ENCODE data around the gene YAE1. TPM values are rescaled to one million over a fixed set of nuclear protein-coding genes. Genes with fewer than 3 reads are reported as not detected.

Gene YAE1
- total RNA-seq, 1 donor from 2014 or later, result 19.3 TPM

GRCh38 chr7:39577229-39577874, 11.1 kb downstream of the YAE1 start:
- Mint-ChIP-seq H3K27ac (ENCODE audit: unreplicated experiment) (no peak overlapping the region), H3K4me1 (ENCODE audit: unreplicated experiment) (peaks cover 2% of the 10 kb centered on the region), H3K27me3 (ENCODE audit: unreplicated experiment) (no peaks in the 10 kb centered on the region), H3K36me3 (ENCODE audit: unreplicated experiment) (peaks cover 16% of the 10 kb centered on the region), H3K9me3 (ENCODE audit: unreplicated experiment) (no peaks in the 10 kb centered on the region), H3K4me3 (ENCODE audit: unreplicated experiment) (no peak overlapping the region)
- DNase-seq (ENCODE audit: extremely low spot score, unreplicated experiment), result no peak
- no peak for TF ChIP-seq CTCF (IDR thresholded peaks at IDR 0.05)

DNA sequence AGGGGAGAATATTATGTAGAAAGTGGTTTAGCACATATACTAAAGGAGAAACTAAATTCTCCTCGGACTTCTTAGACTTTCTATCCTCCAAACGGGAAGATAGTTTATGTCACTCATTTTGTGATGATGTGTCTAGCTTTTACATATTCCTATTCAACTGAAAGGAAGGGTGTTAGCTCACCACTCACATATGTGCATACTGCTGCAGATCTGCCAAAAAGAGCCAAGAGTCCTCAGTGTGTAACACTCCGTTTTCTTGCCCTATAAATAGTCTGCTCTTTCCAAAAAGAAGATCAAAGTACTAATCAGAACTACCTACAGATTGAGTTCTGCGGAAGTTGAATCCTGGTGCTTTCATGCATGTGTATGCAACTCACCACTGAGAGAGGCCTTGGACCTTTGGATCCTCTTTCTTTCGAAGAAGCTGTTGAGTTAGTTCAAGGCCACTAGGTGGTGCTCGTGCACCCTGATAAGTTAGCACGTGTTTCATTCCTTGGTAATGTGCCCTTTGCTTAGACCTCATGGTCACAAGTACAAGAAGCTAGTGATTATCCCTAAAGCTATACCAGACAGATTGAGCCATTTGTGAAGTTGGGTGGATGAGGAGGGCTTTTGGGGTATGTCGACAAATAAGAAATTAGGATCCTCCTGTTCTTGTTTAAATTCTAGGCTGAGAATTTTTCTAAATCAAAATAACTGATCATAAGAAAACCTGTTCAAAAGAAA, 14.1 kb downstream of the YAE1 start:
- no peaks in the 10 kb centered on the region for H3K9me3 Mint-ChIP-seq (ENCODE audit: unreplicated experiment)
- H3K4me1 Mint-ChIP-seq (ENCODE audit: unreplicated experiment), result peaks cover 2% of the 10 kb centered on the region
- peak; percentile 88 for TF ChIP-seq CTCF (IDR thresholded peaks at IDR 0.05)
- no peak overlapping the region for H3K4me3 Mint-ChIP-seq (ENCODE audit: unreplicated experiment)
- DNase-seq (ENCODE audit: extremely low spot score, unreplicated experiment), result peak; percentile 88
- H3K27ac Mint-ChIP-seq (ENCODE audit: unreplicated experiment), result no peak overlapping the region
- H3K27me3 Mint-ChIP-seq (ENCODE audit: unreplicated experiment), result no peaks in the 10 kb centered on the region
- H3K36me3 Mint-ChIP-seq (ENCODE audit: unreplicated experiment), result peaks cover 9% of the 10 kb centered on the region

DNA sequence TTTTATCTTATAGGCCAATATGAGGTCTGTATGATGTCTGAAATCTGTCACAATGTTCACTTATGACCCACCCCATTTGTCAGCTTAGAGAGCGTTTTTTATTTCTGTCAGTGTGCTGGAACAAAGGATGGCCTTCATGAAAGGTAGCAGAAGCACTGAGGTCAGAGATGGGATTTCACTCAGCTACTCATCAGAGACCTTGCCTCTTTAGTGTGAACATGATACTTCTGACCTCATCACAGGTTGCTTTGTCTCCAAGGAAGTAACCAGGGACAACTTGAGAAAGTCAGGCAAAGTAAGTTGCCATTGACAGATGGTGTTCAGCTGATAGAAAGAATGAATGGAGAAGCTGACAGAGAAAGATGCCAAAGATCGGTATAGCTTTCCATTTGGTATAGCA, 16.3 kb downstream of the YAE1 start:
- H3K36me3 Mint-ChIP-seq (ENCODE audit: unreplicated experiment), result peaks cover 3% of the 10 kb centered on the region
- H3K4me1 Mint-ChIP-seq (ENCODE audit: unreplicated experiment), result peaks cover 2% of the 10 kb centered on the region
- no peak overlapping the region for H3K27ac Mint-ChIP-seq (ENCODE audit: unreplicated experiment)
- no peaks in the 10 kb centered on the region for H3K9me3 Mint-ChIP-seq (ENCODE audit: unreplicated experiment)
- no peak for TF ChIP-seq CTCF (IDR thresholded peaks at IDR 0.05)
- H3K27me3 Mint-ChIP-seq (ENCODE audit: unreplicated experiment), result no peaks in the 10 kb centered on the region
- no peak for DNase-seq (ENCODE audit: extremely low spot score, unreplicated experiment)
- H3K4me3 Mint-ChIP-seq (ENCODE audit: unreplicated experiment), result no peak overlapping the region

- TF ChIP-seq CTCF (IDR thresholded peaks at IDR 0.05), result no peak
- no peaks in the 10 kb centered on the region for H3K27me3 Mint-ChIP-seq (ENCODE audit: unreplicated experiment)
- H3K4me1 Mint-ChIP-seq (ENCODE audit: unreplicated experiment), result peaks cover 2% of the 10 kb centered on the region
- DNase-seq (ENCODE audit: extremely low spot score, unreplicated experiment), result no peak
- no peaks in the 10 kb centered on the region for H3K9me3 Mint-ChIP-seq (ENCODE audit: unreplicated experiment)
- H3K4me3 Mint-ChIP-seq (ENCODE audit: unreplicated experiment), result no peak overlapping the region
- H3K36me3 Mint-ChIP-seq (ENCODE audit: unreplicated experiment), result peaks cover under 1% of the 10 kb centered on the region
- no peak overlapping the region for H3K27ac Mint-ChIP-seq (ENCODE audit: unreplicated experiment)
Measured at GRCh38 chr7:39583539-39583938, 17.3 kb downstream of the YAE1 start.

- no peak for DNase-seq (ENCODE audit: extremely low spot score, unreplicated experiment)
- Mint-ChIP-seq H3K4me3 (ENCODE audit: unreplicated experiment) (no peak overlapping the region), H3K27ac (ENCODE audit: unreplicated experiment) (no peak overlapping the region), H3K27me3 (ENCODE audit: unreplicated experiment) (no peaks in the 10 kb centered on the region), H3K9me3 (ENCODE audit: unreplicated experiment) (no peaks in the 10 kb centered on the region), H3K36me3 (ENCODE audit: unreplicated experiment) (no peaks in the 10 kb centered on the region), H3K4me1 (ENCODE audit: unreplicated experiment) (peaks cover 13% of the 10 kb centered on the region)
- no peak for TF ChIP-seq CTCF (IDR thresholded peaks at IDR 0.05)
Measured at GRCh38 chr7:39587393-39587792, 21.2 kb downstream of the YAE1 start.

Measured in osteocyte (in vitro differentiated cells).